Activated CD8-positive, alpha-beta memory T cell treated with anti-CD3 and anti-CD28 coated beads for 36 hours (primary cell): ENCODE data around the gene APOC3. TPM values are rescaled to one million over a fixed set of nuclear protein-coding genes. Genes with fewer than 3 reads are reported as not detected.

Experiments
- CTCF ChIA-PET: fragments of 350-600 bp; sonication (Branson Sonifier 250); formaldehyde crosslinking; loops from one replicate; lab custom pipeline; 2021; ENCODE audit warnings: antibody characterized with exemption; lab: Charles Lee
- POLR2A ChIA-PET: fragments of 350-600 bp; sonication (Branson Sonifier 250); formaldehyde crosslinking; loops from one replicate; lab custom pipeline; 2021; ENCODE audit warnings: antibody characterized with exemption; lab: Charles Lee
- total RNA-seq, 2 experiments: library from RNA; stranded (reverse); gene quantifications; one replicate each; pipeline ENCODE4 v1.2.3, GENCODE V29; 2021

The APOC3 gene
- total RNA-seq, 2 experiments from 2014 or later = not detected

- CTCF ChIA-PET = no interaction called here
- POLR2A ChIA-PET = no interaction called here
Observed at GRCh38 chr11:116825434-116825833, 4.3 kb upstream of the APOC3 start.

GRCh38 chr11:116825854-116826750 is 3.6 kb upstream of the APOC3 start:
- CTCF ChIA-PET = no interaction called here
- POLR2A ChIA-PET = no interaction called here

DNA sequence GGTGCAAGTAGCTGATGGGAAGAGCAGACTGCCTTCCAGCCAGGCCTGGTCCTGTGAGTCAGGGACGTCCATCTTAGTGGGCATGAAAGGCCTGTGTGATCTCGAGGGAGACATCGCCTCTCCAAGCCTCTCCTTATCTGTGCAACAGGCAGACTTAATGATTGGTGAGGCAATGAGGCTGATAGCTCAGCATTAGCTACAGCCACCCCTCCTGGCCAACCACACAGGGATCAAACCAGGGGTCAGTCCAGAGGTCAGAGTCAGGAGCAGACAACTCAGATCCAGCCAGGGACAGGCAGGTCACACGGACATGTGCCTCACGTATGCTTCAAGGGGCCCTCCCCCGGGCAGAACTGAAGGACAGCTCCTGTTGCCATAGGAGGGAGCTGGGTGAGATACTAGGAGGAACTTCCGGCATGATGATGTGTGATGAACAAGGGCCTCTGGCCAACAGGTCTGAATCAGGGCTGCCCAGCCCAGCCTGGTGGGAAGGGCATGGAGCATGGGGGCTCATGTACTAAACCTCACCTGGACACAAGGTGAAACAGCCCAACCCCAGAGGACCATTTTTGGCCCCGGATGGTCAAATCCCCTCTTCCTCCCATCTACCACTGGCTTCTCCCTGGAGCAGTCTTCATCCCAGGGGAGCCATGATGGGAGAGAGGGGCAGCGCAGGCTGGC is 2.8 kb upstream of the APOC3 start:
- ChIA-PET CTCF (no interaction called here), POLR2A (no interaction called here)

- ChIA-PET POLR2A (no interaction called here), CTCF (no interaction called here)
Observed at GRCh38 chr11:116827461-116827860, 2.2 kb upstream of the APOC3 start.

DNA sequence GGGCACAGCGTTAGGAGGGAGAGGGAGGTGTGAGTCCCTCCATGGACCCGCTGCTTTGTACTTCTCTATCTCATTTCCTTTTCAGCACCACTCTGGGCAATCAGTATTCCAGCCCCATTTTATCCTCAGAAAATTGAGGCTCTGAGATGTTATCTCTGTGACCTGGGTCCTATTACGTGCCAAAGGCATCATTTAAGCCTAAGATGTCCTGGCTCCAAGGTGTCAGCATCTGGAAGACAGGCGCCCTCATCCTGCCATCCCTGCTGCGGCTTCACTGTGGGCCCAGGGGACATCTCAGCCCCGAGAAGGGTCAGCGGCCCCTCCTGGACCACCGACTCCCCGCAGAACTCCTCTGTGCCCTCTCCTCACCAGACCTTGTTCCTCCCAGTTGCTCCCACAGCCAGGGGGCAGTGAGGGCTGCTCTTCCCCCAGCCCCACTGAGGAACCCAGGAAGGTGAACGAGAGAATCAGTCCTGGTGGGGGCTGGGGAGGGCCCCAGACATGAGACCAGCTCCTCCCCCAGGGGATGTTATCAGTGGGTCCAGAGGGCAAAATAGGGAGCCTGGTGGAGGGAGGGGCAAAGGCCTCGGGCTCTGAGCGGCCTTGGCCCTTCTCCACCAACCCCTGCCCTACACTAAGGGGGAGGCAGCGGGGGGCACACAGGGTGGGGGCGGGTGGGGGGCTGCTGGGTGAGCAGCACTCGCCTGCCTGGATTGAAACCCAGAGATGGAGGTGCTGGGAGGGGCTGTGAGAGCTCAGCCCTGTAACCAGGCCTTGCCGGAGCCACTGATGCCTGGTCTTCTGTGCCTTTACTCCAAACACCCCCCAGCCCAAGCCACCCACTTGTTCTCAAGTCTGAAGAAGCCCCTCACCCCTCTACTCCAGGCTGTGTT is 829 bp upstream of the APOC3 start:
- ChIA-PET CTCF (interaction anchor here (0.7 kb wide), 1 partner anchor 36 kb away, joined by 3 read pairs; no protein-coding TSS in a partner anchor), POLR2A (no interaction called here)

GRCh38 chr11:116830184-116830912 is 641 bp downstream of the APOC3 start:
- CTCF ChIA-PET = no interaction called here
- POLR2A ChIA-PET = no interaction called here

- CTCF ChIA-PET = interaction anchor here (1.5 kb wide), 1 partner anchor 41 kb away, joined by 3 read pairs; no protein-coding TSS in a partner anchor
Observed at GRCh38 chr11:116831790-116832349, 2.2 kb downstream of the APOC3 start.

GRCh38 chr11:116832350-116833290 is 2.9 kb downstream of the APOC3 start:
- CTCF ChIA-PET = interaction anchor here (0.6 to 1.5 kb wide), 2 partner anchors 42 to 221 kb away, joined by 3 to 4 read pairs; no protein-coding TSS in a partner anchor
- POLR2A ChIA-PET = interaction anchor here (1.5 kb wide), 1 partner anchor 42 kb away, joined by 5 read pairs; no protein-coding TSS in a partner anchor

More at GRCh38 chr11:116831790-116832349, 2.2 kb downstream of the APOC3 start:
- POLR2A ChIA-PET = no interaction called here

GRCh38 chr11:116833491-116833815 is 3.7 kb downstream of the APOC3 start:
- ChIA-PET POLR2A (interaction anchor here (1.5 kb wide), 1 partner anchor 43 kb away, joined by 5 read pairs; no protein-coding TSS in a partner anchor), CTCF (interaction anchor here (0.6 to 1.0 kb wide), 2 partner anchors 46 to 220 kb away, joined by 3 to 4 read pairs; partner anchors contain the start of gene ZPR1)

DNA sequence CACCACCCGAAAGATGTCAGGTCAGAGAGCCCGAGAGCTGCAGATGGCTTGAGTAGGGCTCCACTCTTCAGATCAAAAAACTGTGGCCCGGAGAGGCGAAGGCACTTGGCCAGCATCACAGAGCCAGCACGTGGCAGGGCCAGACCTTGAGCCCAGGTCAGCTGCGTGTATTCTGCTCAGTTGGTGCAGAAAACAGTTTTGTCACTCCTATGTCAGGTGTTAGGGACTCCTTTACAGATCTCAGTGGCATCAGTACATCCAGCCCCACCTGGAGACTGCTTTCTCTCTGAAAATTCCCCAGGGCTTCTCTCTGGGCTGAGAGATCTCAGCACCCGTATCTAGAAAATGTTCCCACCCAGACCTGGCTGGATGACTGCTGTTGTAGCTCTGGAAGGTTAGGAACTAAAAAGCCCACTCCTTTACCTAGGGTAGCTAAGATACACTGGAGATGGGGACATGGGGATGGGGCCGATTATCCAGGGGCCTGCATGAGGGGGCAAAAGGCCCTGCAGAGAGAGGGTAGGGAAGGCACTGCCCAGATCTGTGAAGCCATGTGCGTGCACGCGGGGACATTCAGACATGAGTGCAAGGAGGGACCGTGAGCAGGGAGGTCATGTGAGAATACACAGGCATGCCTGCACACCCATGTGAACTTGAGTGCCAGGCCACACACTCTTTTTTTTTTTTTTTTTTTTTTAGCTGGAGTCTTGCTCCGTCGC is 4.3 kb downstream of the APOC3 start:
- CTCF ChIA-PET = interaction anchor here (1.0 kb wide), 1 partner anchor 46 kb away, joined by 3 read pairs; the partner anchor contains the start of gene ZPR1
- POLR2A ChIA-PET = interaction anchor here (1.5 kb wide), 1 partner anchor 44 kb away, joined by 5 read pairs; no protein-coding TSS in a partner anchor

DNA sequence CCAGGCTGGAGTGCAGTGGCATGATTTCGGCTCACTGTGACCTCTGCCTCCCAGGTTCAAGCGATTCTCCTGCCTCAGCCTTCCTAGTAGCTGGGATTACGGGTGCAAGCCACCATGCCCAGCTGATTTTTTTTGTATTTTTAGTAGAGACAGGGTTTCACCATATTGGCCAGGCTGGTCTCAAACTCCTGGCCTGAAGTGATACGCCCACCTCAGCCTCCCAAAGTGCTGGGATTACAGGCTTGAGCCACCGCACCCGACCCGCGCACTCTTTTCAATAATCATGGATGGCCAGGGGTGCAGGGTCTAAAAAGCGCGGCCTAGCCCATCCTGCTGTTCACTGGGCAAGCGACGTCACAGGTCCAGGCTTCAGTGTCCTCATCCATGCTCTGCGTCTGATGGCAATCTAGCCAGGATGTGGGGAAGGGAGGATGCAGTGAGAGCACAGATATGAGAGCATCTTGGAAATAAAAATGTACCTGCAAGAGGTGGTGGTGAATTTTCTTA is 4.9 kb downstream of the APOC3 start:
- ChIA-PET POLR2A (interaction anchor here (1.5 to 1.8 kb wide), 2 partner anchors 19 to 44 kb away, joined by 5 to 7 read pairs; no protein-coding TSS in a partner anchor), CTCF (interaction anchor here (1.0 to 1.9 kb wide), 2 partner anchors 47 to 102 kb away, joined by 3 to 11 read pairs; partner anchors contain the start of gene ZPR1)

GRCh38 chr11:116835042-116835772 is 5.5 kb downstream of the APOC3 start:
- POLR2A ChIA-PET = interaction anchor here (0.9 to 1.8 kb wide), 5 partner anchors 18 to 262 kb away, joined by 3 to 12 read pairs (median 7); partner anchors contain the start of genes APOA5 and ZPR1
- CTCF ChIA-PET = interaction anchor here (0.6 to 2.8 kb wide), 17 partner anchors 13 to 338 kb away, joined by 3 to 56 read pairs (median 4); partner anchors contain the start of genes APOA4, APOA5 and BUD13

GRCh38 chr11:116835791-116836631 is 6.3 kb downstream of the APOC3 start:
- ChIA-PET POLR2A (interaction anchor here (0.9 to 1.8 kb wide), 6 partner anchors 15 to 261 kb away, joined by 3 to 12 read pairs (median 6); partner anchors contain the start of genes APOA5 and ZPR1), CTCF (interaction anchor here (0.6 to 2.8 kb wide), 22 partner anchors 13 to 337 kb away, joined by 3 to 56 read pairs (median 4); partner anchors contain the start of genes APOA4, APOA5 and BUD13)

DNA sequence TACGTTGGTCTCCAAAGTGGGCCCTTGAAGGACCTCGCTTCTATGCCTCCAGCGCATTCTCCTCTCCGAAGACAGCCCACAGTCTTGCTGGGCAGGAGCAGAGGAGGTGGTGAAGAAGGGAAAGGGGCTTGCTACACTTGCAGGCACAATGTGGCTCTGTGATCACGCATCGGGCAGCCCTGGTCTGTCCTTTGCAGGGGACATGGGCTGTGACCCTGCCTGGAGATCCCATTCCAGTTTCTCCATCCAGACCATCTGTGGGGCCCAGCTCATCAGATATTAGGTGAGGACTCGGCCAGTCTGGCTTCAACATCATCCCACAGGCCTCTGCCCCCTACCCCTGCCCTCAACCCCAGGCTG is 6.9 kb downstream of the APOC3 start:
- ChIA-PET POLR2A (interaction anchor here (0.9 to 1.8 kb wide), 5 partner anchors 15 to 50 kb away, joined by 4 to 12 read pairs (median 7); partner anchors contain the start of genes APOA5 and ZPR1), CTCF (interaction anchor here (0.6 to 2.8 kb wide), 16 partner anchors 12 to 337 kb away, joined by 3 to 56 read pairs (median 4); partner anchors contain the start of genes APOA4 and APOA5)
